OCI-LY7 (cell line): Measurements from ENCODE around the gene INTU. TPM values are rescaled to one million over a fixed set of nuclear protein-coding genes. Genes with fewer than 3 reads are reported as not detected.

Experiments used
- BruUV-seq: library from RNA; stranded (reverse); fragments of 400-500 nt; replicated peaks from 2 replicates; lab custom pipeline; 2021; lab: Mats Ljungman, UMichigan
- CTCF ChIA-PET: fragments of 300-600 bp; sonication (Branson Sonifier 250); formaldehyde crosslinking; loops from one replicate; lab custom pipeline; 2022; ENCODE audit warnings: antibody characterized with exemption; ENCODE audit not compliant: unreplicated experiment; lab: Charles Lee
- POLR2A ChIA-PET: fragments of 300-600 bp; sonication (Branson Sonifier 250); formaldehyde crosslinking; loops from one replicate; lab custom pipeline; 2022; ENCODE audit warnings: antibody characterized with exemption; lab: Charles Lee
- DNase-seq: peaks from one replicate; pipeline ENCODE4 v3.0.0-alpha.2; 2015; ENCODE audit warnings: low spot score
- H2AFZ ChIP-seq: fragments of 200-600 bp; sonication (generic), shearing (Covaris generic); 2 replicates; pipeline ENCODE4 v1.6.1; 2014; ENCODE audit warnings: mild to moderate bottlenecking, antibody characterized with exemption, low read length, moderate library complexity
- H3K27ac ChIP-seq: fragments of 200-600 bp; sonication (generic); 2 replicates; pipeline ENCODE4 v1.5.1; 2014; ENCODE audit warnings: mixed run types, low read depth, mild to moderate bottlenecking, moderate library complexity, low read length, inconsistent platforms; ENCODE audit not compliant: poor library complexity, severe bottlenecking
- H3K36me3 ChIP-seq: fragments of 200-600 bp; sonication (generic); 2 replicates; pipeline ENCODE4 v1.6.1; 2014; ENCODE audit warnings: mild to moderate bottlenecking, antibody characterized with exemption, low read length, moderate library complexity, mixed read lengths; ENCODE audit not compliant: insufficient read depth
- H3K4me1 ChIP-seq: fragments of 200-600 bp; sonication (generic); 2 replicates; pipeline ENCODE4 v1.5.1; 2014; ENCODE audit warnings: mild to moderate bottlenecking, low read length; ENCODE audit not compliant: insufficient read depth, poor library complexity, severe bottlenecking
- H3K4me2 ChIP-seq: fragments of 200-600 bp; sonication (generic); 2 replicates; pipeline ENCODE4 v1.6.1; 2014; ENCODE audit warnings: mild to moderate bottlenecking, low read length
- H3K4me3 ChIP-seq: fragments of 200-600 bp; sonication (generic); 2 replicates; pipeline ENCODE4 v1.5.1; 2014; ENCODE audit warnings: mild to moderate bottlenecking, low read depth, low read length; ENCODE audit not compliant: poor library complexity, severe bottlenecking
- H3K79me2 ChIP-seq: fragments of 200-600 bp; sonication (generic); 2 replicates; pipeline ENCODE4 v1.6.1; 2016; ENCODE audit warnings: low read depth, mild to moderate bottlenecking, low read length, moderate library complexity, mixed read lengths; ENCODE audit not compliant: insufficient read depth
- H3K9me2 ChIP-seq: fragments of 200-600 bp; sonication (generic); 2 replicates; pipeline ENCODE4 v1.6.1; 2016; ENCODE audit warnings: mild to moderate bottlenecking, low read length, mixed read lengths; ENCODE audit not compliant: insufficient read depth
- H3K9me3 ChIP-seq: fragments of 200-600 bp; sonication (generic); 2 replicates; pipeline ENCODE4 v1.6.1; 2014; ENCODE audit warnings: mild to moderate bottlenecking, mixed run types, low read length, mixed read lengths
- H4K20me1 ChIP-seq: fragments of 200-600 bp; sonication (generic); 2 replicates; pipeline ENCODE4 v1.6.1; 2014; ENCODE audit warnings: mild to moderate bottlenecking, antibody characterized with exemption, low read length, moderate library complexity, mixed read lengths; ENCODE audit not compliant: insufficient read depth
- CTCF ChIP-seq: fragments of 200-600 bp; sonication (generic); conservative IDR thresholded peaks from 2 replicates; pipeline ENCODE4 v1.5.1; 2014; ENCODE audit warnings: mild to moderate bottlenecking, antibody characterized with exemption, low read length, moderate library complexity, mixed read lengths
- EZH2phosphoT487 ChIP-seq: fragments of 200-600 bp; sonication (generic); IDR thresholded peaks from 2 replicates; pipeline ENCODE4 v1.6.1; 2018; ENCODE audit warnings: low read depth, borderline replicate concordance, mild to moderate bottlenecking, mixed run types, antibody characterized with exemption, low read length, moderate library complexity, mixed read lengths
- intact Hi-C: fragments of 100-400 bp; cut with micrococcal nuclease; formaldehyde crosslinking; loops from one replicate; pipeline ENCODE4 v1.10.0; 2022; ENCODE audit not compliant: unreplicated experiment
- total RNA-seq, 2 experiments: library from RNA; depleted of rRNA in 1 of 2; stranded (reverse); fragments of >200 nt in 1 of 2; shearing (Covaris generic) in 1 of 2; gene quantifications; 2 replicates each; pipeline ENCODE4 v1.2.3, GENCODE V29; 2014 to 2022

The INTU gene
- total RNA-seq, 2 experiments from 2014 or later: not detected

DNA sequence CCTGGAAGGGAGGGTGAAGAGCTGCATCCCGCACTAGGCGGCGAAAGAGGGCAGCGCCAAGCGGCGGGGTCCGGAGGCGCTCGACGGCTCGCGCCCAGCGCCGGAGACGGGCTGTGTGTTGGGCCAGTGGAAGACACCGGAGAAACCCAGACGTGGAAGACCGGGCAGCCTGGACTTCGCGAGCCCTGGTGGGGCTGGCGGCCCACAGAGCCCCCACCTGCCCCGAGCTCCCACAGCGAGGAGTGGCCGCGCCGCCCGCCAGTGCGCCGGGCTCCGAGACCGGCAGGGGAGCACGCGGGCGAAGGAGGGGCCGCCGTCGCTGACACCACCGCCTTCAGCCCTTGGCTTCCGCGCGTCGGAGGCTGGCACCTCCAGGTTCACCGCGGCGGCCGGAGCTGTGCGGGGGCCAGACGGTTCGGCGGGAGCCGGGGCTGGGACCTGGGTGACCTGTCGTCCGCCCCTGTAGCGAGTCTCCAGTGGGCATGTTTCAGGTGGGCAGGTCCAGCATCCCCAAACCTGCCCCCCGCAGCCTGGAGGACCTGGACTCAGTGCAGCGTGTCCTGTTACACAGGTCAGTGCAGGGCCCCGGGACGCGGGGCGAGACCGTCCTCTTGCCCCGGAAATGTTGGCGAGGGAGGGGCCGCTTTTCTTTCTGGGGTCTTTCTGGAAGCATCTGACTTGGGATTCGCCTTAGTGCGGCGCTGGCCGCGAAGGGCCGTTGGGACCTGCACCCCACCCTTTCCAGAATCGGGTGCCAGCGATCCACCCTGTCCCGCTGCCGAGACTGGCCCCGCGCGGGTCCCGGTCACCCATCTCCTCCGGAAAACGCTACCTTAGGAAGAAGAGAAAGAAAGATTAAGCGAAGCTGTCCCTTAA is 9.6 kb upstream of the INTU start:
- no peak for TF ChIP-seq EZH2phosphoT487
- TF ChIP-seq CTCF: no peak
- no peak overlapping the region for H3K4me3 ChIP-seq
- H3K9me3 ChIP-seq: no peaks in the 10 kb centered on the region
- ChIA-PET POLR2A (no interaction called here), CTCF (no interaction called here)
- no peaks in the 10 kb centered on the region for H3K9me2 ChIP-seq
- H3K27ac ChIP-seq: no peak overlapping the region
- DNase-seq: no peak
- H3K79me2 ChIP-seq: no peaks in the 10 kb centered on the region
- intact Hi-C loops: no loop called here
- H3K4me2 ChIP-seq: no peak overlapping the region
- no TSS peak for BruUV-seq
- H3K4me1 ChIP-seq: no peaks in the 10 kb centered on the region
- H3K36me3 ChIP-seq: no peaks in the 10 kb centered on the region
- no peak overlapping the region for H2AFZ ChIP-seq
- no peaks in the 10 kb centered on the region for H4K20me1 ChIP-seq

GRCh38 chr4:127623797-127624083 is 9.0 kb upstream of the INTU start:
- no peaks in the 10 kb centered on the region for H3K9me2 ChIP-seq
- no peak overlapping the region for H2AFZ ChIP-seq
- no peak overlapping the region for H3K4me3 ChIP-seq
- no peaks in the 10 kb centered on the region for H3K79me2 ChIP-seq
- no peaks in the 10 kb centered on the region for H3K4me1 ChIP-seq
- intact Hi-C loops: no loop called here
- CTCF ChIA-PET: no interaction called here
- H3K27ac ChIP-seq: no peak overlapping the region
- BruUV-seq: no TSS peak
- TF ChIP-seq EZH2phosphoT487 (no peak), CTCF (no peak)
- no peaks in the 10 kb centered on the region for H3K36me3 ChIP-seq
- H4K20me1 ChIP-seq: no peaks in the 10 kb centered on the region
- H3K9me3 ChIP-seq: no peaks in the 10 kb centered on the region
- no peak overlapping the region for H3K4me2 ChIP-seq
- POLR2A ChIA-PET: no interaction called here
- no peak for DNase-seq

- no peak for TF ChIP-seq EZH2phosphoT487
- no peak for TF ChIP-seq CTCF
- Histone ChIP-seq H3K79me2 (no peaks in the 10 kb centered on the region), H3K4me3 (no peak overlapping the region), H3K9me3 (no peaks in the 10 kb centered on the region), H3K4me2 (no peak overlapping the region), H3K4me1 (no peaks in the 10 kb centered on the region), H3K27ac (no peak overlapping the region), H2AFZ (no peak overlapping the region), H3K9me2 (no peaks in the 10 kb centered on the region), H4K20me1 (no peaks in the 10 kb centered on the region), H3K36me3 (no peaks in the 10 kb centered on the region)
- intact Hi-C loops: no loop called here
- no TSS peak for BruUV-seq
- CTCF ChIA-PET: no interaction called here
- POLR2A ChIA-PET: no interaction called here
- no peak for DNase-seq
These were observed 8.6 kb upstream of the INTU start for GRCh38 chr4:127624173-127624572.
